Measurements from ENCODE around the gene PSMD9.
"Not testable (repeated sequence)": the region's sequence is repeated elsewhere in the genome, so short reads cannot be mapped to it uniquely, and the experiment has no call there.

Gene PSMD9

GRCh38 chr12:121872546-121873215 lies 15.9 kb upstream of the PSMD9 start:
- DNase-seq = peak in 14 of 56 donors; percentile 1 to 48 (median 6)

- DNase-seq = no peak
These were observed 15.4 kb upstream of the PSMD9 start for GRCh38 chr12:121873216-121873569.

DNA sequence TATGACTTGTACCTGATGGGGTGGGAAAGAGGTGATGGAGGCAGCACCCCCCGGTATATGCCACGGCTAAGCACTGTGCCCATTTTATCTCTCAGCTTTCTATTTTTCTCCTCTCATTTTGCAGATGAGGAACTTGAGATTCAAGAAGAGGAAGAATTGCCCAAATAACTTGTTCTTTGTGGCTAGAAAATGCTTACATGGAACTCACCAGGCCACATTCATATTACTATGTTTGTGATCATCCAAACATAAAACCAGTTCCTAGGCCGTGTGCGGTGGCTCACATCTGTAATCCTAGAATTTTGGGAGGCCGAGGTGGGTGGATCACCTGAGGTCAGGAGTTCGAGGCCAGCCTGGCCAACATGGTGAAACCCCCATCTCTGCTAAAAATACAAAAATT lies 14.5 kb upstream of the PSMD9 start:
- DNase-seq = no peak

- no peak for DNase-seq
These were observed 13.0 kb upstream of the PSMD9 start for GRCh38 chr12:121875582-121875981.

DNA sequence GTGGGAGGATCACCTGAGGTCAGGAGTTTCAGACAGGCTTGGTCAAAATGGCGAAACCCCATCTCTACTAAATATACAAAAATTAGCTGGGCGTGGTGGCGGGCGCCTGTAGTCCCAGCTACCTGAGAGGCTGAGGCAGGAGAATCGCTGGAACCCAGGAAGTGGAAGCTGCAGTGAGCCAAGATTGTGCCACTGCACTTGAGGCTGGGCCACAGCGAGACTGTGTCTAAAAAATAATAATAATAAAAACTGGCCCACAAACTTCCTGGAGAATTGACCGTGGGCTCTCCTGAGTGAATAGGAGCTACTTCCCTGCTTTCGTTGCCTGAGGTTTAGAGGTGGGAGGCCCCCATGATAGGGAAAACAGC lies 12.5 kb upstream of the PSMD9 start:
- not testable (repeated sequence) for DNase-seq

DNA sequence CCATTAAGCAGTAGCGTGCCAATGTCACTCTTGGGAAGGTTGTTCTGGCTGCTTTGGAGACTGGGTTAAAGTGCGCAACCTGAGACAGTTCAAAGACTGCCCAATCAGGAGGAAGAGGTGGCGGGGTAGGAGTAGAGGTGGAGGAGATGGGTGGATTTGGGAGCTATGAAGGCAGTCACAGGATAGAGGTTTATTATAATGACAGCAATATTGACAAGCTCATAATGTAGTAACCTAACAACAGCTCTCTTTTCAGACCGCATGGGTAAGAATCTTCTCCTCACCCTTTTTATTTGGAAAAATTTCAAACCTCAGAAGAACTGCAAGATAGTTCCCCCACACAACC lies 5.3 kb upstream of the PSMD9 start:
- DNase-seq = no peak

GRCh38 chr12:121885129-121885528 lies 3.5 kb upstream of the PSMD9 start:
- DNase-seq = not testable (repeated sequence)

GRCh38 chr12:121888083-121888477 lies 510 bp upstream of the PSMD9 start:
- no peak for DNase-seq

DNA sequence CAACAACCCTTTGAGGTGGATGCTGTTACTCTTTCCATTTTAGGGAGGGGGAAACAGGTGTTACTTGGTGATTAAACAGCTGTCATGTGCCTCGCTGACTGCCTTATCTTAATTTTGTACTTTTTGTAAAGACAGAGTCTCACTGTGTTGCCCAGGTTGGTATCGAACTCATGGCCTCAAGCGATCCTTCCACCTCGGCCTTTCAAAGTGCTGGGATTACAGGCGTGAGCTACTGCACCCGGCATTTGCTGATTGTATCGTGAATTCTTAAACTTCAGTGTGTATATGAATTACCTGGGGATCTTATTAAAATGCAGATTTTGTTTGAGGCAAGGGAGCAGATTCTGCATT lies 659 bp downstream of the PSMD9 start:
- DNase-seq = no peak

- not testable (repeated sequence) for DNase-seq
These were observed 1.1 kb downstream of the PSMD9 start for GRCh38 chr12:121889661-121890060.

- no peak for DNase-seq
These were observed 4.3 kb downstream of the PSMD9 start for GRCh38 chr12:121892673-121893561.

GRCh38 chr12:121893961-121894460 lies 5.4 kb downstream of the PSMD9 start:
- DNase-seq = peak in 2 of 56 donors; percentile 0 to 2

GRCh38 chr12:121894633-121895032 lies 6.0 kb downstream of the PSMD9 start:
- no peak for DNase-seq

DNA sequence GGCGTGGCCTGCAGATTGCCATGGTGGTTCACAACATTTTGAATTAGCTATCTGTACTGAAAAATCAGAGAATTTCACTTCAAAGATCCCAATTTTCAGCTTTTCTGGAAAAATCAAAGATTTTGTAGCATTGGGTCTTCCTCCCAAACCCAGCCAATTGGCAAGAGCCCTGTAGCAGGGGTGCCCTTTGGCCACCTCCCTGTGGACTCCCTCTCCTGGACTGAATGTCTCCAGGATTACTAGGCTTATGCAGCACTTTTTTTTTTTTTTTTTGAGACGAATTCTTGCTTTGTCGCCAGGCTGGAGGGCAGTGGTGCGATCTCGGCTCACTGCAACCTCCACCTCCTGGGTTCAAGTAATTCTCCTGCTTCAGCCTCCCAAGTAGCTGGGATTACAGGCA lies 9.7 kb downstream of the PSMD9 start:
- DNase-seq = no peak

GRCh38 chr12:121899590-121899989 lies 11.0 kb downstream of the PSMD9 start:
- no peak for DNase-seq

- no peak for DNase-seq
These were observed 14.6 kb downstream of the PSMD9 start for GRCh38 chr12:121903202-121903601.

DNA sequence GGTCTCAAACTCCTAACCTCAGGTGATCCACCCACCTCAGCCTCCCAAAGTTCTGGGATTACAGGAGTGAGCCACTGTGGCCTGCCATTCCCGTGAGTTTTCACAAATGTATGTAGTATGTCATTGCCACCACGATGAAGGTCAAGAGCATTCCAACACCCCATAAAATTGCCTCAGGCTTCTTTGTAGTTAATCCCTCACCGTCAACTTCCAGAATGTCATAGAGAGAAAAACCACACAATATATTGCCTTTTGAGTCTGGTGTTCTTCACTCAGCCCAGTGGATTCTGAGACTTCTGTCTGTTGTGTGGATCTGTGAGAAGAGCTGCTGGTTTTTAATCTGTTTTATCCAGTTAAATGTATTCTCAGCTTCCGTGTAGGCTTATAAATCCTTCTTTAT lies 17.2 kb downstream of the PSMD9 start:
- DNase-seq = no peak

DNA sequence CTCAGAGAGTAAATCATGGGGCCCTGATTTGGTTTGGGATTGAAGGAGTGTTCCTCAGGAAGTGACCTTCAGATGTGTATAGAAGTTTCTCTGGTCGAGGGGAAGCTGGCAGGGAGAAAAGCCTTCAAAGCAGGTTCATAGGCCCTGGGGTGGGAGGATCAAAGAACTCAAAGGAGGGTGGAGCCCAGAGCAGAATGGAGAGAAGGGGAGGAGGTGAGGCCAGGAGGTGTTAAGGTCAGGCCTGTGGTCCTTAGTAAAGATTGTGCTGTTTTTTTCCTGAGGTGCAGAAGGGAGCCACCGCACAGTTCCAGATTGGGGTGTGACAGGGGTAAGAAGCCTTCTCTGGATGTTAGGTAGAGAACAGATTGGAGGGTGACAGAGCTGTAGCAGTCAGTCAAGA lies 20.1 kb downstream of the PSMD9 start:
- no peak for DNase-seq

GRCh38 chr12:121911824-121912585 lies 23.4 kb downstream of the PSMD9 start:
- no peak for DNase-seq

DNA sequence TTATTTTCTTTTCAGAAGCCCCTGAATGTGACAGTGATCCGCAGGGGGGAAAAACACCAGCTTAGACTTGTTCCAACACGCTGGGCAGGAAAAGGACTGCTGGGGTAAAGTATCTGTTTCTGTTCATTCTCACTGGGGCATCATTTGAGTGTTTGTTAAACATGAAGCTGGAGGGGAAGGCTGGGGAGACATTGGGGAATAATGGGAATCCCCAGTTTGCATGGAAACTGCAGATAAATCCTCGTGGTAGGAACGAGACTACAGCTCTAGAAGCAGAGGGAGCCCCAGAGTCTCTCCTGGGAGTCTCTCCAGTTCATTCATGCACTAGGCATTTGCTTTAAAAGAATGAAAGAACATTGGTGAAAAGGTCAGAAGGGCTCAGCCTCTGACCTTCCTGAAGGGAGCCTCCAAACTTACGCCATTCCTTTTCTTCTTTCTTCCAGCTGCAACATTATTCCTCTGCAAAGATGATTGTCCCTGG lies 27.3 kb downstream of the PSMD9 start:
- no peak for DNase-seq

GRCh38 chr12:121916719-121917118 lies 28.1 kb downstream of the PSMD9 start:
- peak in 5 of 56 donors; percentile 2 to 14 (median 6) for DNase-seq
